GM12878 (cell line): Measurements from ENCODE around the gene CAMTA2. TPM values are rescaled to one million over a fixed set of nuclear protein-coding genes. Genes with fewer than 3 reads are reported as not detected.

ENCODE experiments used
- BCL11A ChIP-seq: IDR thresholded peaks from 2 replicates; pipeline ENCODE4 v1.6.1; 2011; ENCODE audit warnings: low read depth, low read length
- CEBPB ChIP-seq, 2 experiments: fragments of 150-350 bp in 1 of 2; IDR thresholded peaks; 2 replicates each; pipeline ENCODE4 v1.6.1; 2012 to 2014; ENCODE audit warnings: low read depth in 2 of 2, low read length in 2 of 2, borderline replicate concordance in 1 of 2, inconsistent platforms in 1 of 2
- CREM ChIP-seq: IDR thresholded peaks from 2 replicates; pipeline ENCODE4 v1.6.1; 2014; ENCODE audit warnings: antibody characterized with exemption, low read depth
- ESRRA ChIP-seq: IDR thresholded peaks from 2 replicates; pipeline ENCODE4 v1.6.1; 2012; ENCODE audit warnings: mild to moderate bottlenecking, low read length, improper control_type of control experiment
- GABPA ChIP-seq: IDR thresholded peaks from 2 replicates; pipeline ENCODE4 v1.6.1; 2014; ENCODE audit warnings: antibody characterized with exemption, low read depth, mild to moderate bottlenecking, inconsistent platforms
- HCFC1 ChIP-seq: fragments of 150-350 bp; IDR thresholded peaks from 2 replicates; pipeline ENCODE4 v1.6.1; 2014; ENCODE audit warnings: low read length
- JUNB ChIP-seq: IDR thresholded peaks from 2 replicates; pipeline ENCODE4 v1.6.1; 2016; ENCODE audit warnings: antibody characterized with exemption, mild to moderate bottlenecking
- RBBP5 ChIP-seq: fragments of 200-600 bp; sonication (generic); conservative IDR thresholded peaks from 2 replicates; pipeline ENCODE4 v1.6.1; 2016
- SMC3 ChIP-seq: IDR thresholded peaks from 2 replicates; pipeline ENCODE4 v1.6.1; 2011; ENCODE audit warnings: low read length, improper control_type of control experiment, borderline replicate concordance
- SREBF1 ChIP-seq: IDR thresholded peaks from 2 replicates; pipeline ENCODE4 v1.6.1; 2012; ENCODE audit warnings: mild to moderate bottlenecking, low read length
- TBL1XR1 ChIP-seq: IDR thresholded peaks from 2 replicates; pipeline ENCODE4 v1.6.1; 2012; ENCODE audit warnings: low read depth, low read length, improper control_type of control experiment
- TCF7 ChIP-seq: IDR thresholded peaks from 2 replicates; pipeline ENCODE4 v1.6.1; 2014; ENCODE audit warnings: antibody characterized with exemption, borderline replicate concordance
- ZNF622 ChIP-seq: fragments of 450-650 bp; IDR thresholded peaks from 2 replicates; pipeline ENCODE4 v1.6.1; 2017; ENCODE audit warnings: mild to moderate bottlenecking, inconsistent platforms
- polyA plus RNA-seq, 11 experiments: library from polyadenylated mRNA; depleted of rRNA in 4 of 11; unstranded in 6 of 11; stranded (reverse) in 5 of 11; fragments of >200 nt; fragmentation: Nextera tagmentation in 4 of 11; fragmentation: Illumina TruSeq in 1 of 11; extraction: Ambion mirVana in 4 of 11; extraction: Trizol in 1 of 11; gene quantifications; 1 replicate in 1 of 11; 2 replicates in 10 of 11; pipeline versions ENCODE4 v1.2.1 to v1.2.3, GENCODE V29; 2011 to 2016; ENCODE audit warnings: inconsistent platforms in 2 of 11, missing spikeins in 2 of 11, low read depth in 1 of 11
- total RNA-seq, 4 experiments: library from RNA; depleted of rRNA in 3 of 4; stranded (reverse); fragments of >200 nt in 3 of 4; fragmentation: Illumina TruSeq in 1 of 4; extraction: Trizol in 1 of 4; gene quantifications; 2 replicates each; pipeline versions ENCODE4 v1.2.1 to v1.2.3, GENCODE V29; 2013 to 2021
- TF ChIP-seq, protein P1 (sequence below), 3 experiments: IDR thresholded peaks in 2 of 3; conservative IDR thresholded peaks in 1 of 3; 2 replicates each; pipeline ENCODE4 v1.5.1; 2011; ENCODE audit warnings: low read depth in 3 of 3, low read length in 3 of 3, mild to moderate bottlenecking in 3 of 3, control low read depth in 2 of 3, moderate library complexity in 2 of 3, inconsistent platforms in 1 of 3, mixed read lengths in 1 of 3; ENCODE audit not compliant: control insufficient read depth in 2 of 3, insufficient read depth in 1 of 3; ENCODE audit errors: extremely low read depth in 1 of 3
- TF ChIP-seq, protein P2 (sequence below): fragments of 450-650 bp; IDR thresholded peaks from 2 replicates; pipeline ENCODE4 v1.6.1; 2017; ENCODE audit warnings: borderline replicate concordance
- TF ChIP-seq, protein P3 (sequence below): IDR thresholded peaks from 2 replicates; pipeline ENCODE4 v1.6.1; 2012; ENCODE audit warnings: low read depth, low read length, improper control_type of control experiment
- TF ChIP-seq, protein P4 (sequence below): IDR thresholded peaks from 2 replicates; pipeline ENCODE4 v1.6.1; 2012; ENCODE audit warnings: improper control_type of control experiment, low read depth, low read length; ENCODE audit not compliant: insufficient replicate concordance
- TF ChIP-seq, protein P5 (sequence below): fragments of 450-650 bp; IDR thresholded peaks from 2 replicates; pipeline ENCODE4 v1.6.1; 2018; ENCODE audit warnings: borderline replicate concordance, mild to moderate bottlenecking; ENCODE audit not compliant: partially characterized antibody

CAMTA2 gene
- total and polyA plus RNA-seq, 10 of the 15 experiments (the other 5 are each of a cell fraction or from before 2014, with no cell fraction given), result 0.42 to 29.3 (median 11.2) TPM

DNA sequence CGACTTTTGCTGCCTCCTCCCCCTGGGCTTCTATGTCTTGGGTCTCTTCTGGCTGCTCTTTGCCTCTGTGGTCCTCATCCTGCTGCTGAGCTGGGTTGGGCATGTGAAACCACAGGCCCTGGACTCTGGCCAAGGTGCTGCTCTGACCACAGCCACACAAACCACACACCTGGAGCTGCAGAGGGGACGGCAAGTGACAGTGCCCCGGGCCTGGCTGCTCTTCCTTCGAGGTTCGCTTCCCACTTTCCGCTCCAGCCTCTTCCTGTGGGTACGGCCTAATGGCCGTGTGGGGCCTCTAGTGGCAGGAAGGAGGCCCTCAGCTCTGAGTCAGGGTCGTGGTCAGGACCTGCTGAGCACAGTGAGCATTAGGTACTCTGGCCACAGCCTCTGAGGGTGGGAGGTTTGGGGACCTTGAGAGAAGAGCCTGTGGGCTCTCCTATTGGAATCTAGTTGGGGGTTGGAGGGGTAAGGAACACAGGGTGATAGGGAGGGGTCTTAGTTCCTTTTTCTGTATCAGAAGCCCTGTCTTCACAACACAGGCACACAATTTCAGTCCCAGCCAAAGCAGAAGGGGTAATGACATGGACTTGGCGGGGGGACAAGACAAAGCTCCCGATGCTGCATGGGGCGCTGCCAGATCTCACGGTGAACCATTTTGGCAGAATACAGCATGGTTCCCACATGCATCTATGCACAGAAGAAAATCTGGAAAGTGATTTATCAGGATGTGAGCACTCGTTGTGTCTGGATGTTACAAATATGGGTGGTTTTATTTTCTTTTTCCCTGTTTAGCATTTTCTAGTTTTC, 53.1 kb downstream of the CAMTA2 start (continued):
- TF ChIP-seq, protein P1, sequence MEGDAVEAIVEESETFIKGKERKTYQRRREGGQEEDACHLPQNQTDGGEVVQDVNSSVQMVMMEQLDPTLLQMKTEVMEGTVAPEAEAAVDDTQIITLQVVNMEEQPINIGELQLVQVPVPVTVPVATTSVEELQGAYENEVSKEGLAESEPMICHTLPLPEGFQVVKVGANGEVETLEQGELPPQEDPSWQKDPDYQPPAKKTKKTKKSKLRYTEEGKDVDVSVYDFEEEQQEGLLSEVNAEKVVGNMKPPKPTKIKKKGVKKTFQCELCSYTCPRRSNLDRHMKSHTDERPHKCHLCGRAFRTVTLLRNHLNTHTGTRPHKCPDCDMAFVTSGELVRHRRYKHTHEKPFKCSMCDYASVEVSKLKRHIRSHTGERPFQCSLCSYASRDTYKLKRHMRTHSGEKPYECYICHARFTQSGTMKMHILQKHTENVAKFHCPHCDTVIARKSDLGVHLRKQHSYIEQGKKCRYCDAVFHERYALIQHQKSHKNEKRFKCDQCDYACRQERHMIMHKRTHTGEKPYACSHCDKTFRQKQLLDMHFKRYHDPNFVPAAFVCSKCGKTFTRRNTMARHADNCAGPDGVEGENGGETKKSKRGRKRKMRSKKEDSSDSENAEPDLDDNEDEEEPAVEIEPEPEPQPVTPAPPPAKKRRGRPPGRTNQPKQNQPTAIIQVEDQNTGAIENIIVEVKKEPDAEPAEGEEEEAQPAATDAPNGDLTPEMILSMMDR (IDR thresholded peaks at IDR 0.05 in 2 of 3, conservative IDR thresholded peaks at IDR 0.05 in 1 of 3; ENCODE audit: control insufficient read depth in 2 of 3, extremely low read depth in 1 of 3, insufficient read depth in 1 of 3, low read depth in 3 of 3, low read length in 3 of 3), result peak; percentile 15 to 33 (median 27); a peak in 1 of 6 replicates
- TF ChIP-seq BCL11A, result no peak
- no peak for TF ChIP-seq ZNF622
- TF ChIP-seq TBL1XR1, result no peak
- TF ChIP-seq JUNB, result no peak
- no peak for TF ChIP-seq ESRRA
- no peak for TF ChIP-seq HCFC1
- TF ChIP-seq TCF7, result no peak
- TF ChIP-seq, protein P2, sequence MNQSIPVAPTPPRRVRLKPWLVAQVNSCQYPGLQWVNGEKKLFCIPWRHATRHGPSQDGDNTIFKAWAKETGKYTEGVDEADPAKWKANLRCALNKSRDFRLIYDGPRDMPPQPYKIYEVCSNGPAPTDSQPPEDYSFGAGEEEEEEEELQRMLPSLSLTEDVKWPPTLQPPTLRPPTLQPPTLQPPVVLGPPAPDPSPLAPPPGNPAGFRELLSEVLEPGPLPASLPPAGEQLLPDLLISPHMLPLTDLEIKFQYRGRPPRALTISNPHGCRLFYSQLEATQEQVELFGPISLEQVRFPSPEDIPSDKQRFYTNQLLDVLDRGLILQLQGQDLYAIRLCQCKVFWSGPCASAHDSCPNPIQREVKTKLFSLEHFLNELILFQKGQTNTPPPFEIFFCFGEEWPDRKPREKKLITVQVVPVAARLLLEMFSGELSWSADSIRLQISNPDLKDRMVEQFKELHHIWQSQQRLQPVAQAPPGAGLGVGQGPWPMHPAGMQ, result no peak
- TF ChIP-seq SREBF1, result no peak
- TF ChIP-seq RBBP5, result no peak
- TF ChIP-seq, protein P3, sequence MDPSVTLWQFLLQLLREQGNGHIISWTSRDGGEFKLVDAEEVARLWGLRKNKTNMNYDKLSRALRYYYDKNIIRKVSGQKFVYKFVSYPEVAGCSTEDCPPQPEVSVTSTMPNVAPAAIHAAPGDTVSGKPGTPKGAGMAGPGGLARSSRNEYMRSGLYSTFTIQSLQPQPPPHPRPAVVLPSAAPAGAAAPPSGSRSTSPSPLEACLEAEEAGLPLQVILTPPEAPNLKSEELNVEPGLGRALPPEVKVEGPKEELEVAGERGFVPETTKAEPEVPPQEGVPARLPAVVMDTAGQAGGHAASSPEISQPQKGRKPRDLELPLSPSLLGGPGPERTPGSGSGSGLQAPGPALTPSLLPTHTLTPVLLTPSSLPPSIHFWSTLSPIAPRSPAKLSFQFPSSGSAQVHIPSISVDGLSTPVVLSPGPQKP, result no peak
- no peak for TF ChIP-seq GABPA
- TF ChIP-seq, protein P4, sequence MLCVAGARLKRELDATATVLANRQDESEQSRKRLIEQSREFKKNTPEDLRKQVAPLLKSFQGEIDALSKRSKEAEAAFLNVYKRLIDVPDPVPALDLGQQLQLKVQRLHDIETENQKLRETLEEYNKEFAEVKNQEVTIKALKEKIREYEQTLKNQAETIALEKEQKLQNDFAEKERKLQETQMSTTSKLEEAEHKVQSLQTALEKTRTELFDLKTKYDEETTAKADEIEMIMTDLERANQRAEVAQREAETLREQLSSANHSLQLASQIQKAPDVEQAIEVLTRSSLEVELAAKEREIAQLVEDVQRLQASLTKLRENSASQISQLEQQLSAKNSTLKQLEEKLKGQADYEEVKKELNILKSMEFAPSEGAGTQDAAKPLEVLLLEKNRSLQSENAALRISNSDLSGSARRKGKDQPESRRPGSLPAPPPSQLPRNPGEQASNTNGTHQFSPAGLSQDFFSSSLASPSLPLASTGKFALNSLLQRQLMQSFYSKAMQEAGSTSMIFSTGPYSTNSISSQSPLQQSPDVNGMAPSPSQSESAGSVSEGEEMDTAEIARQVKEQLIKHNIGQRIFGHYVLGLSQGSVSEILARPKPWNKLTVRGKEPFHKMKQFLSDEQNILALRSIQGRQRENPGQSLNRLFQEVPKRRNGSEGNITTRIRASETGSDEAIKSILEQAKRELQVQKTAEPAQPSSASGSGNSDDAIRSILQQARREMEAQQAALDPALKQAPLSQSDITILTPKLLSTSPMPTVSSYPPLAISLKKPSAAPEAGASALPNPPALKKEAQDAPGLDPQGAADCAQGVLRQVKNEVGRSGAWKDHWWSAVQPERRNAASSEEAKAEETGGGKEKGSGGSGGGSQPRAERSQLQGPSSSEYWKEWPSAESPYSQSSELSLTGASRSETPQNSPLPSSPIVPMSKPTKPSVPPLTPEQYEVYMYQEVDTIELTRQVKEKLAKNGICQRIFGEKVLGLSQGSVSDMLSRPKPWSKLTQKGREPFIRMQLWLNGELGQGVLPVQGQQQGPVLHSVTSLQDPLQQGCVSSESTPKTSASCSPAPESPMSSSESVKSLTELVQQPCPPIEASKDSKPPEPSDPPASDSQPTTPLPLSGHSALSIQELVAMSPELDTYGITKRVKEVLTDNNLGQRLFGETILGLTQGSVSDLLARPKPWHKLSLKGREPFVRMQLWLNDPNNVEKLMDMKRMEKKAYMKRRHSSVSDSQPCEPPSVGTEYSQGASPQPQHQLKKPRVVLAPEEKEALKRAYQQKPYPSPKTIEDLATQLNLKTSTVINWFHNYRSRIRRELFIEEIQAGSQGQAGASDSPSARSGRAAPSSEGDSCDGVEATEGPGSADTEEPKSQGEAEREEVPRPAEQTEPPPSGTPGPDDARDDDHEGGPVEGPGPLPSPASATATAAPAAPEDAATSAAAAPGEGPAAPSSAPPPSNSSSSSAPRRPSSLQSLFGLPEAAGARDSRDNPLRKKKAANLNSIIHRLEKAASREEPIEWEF, result no peak
- TF ChIP-seq, protein P5, sequence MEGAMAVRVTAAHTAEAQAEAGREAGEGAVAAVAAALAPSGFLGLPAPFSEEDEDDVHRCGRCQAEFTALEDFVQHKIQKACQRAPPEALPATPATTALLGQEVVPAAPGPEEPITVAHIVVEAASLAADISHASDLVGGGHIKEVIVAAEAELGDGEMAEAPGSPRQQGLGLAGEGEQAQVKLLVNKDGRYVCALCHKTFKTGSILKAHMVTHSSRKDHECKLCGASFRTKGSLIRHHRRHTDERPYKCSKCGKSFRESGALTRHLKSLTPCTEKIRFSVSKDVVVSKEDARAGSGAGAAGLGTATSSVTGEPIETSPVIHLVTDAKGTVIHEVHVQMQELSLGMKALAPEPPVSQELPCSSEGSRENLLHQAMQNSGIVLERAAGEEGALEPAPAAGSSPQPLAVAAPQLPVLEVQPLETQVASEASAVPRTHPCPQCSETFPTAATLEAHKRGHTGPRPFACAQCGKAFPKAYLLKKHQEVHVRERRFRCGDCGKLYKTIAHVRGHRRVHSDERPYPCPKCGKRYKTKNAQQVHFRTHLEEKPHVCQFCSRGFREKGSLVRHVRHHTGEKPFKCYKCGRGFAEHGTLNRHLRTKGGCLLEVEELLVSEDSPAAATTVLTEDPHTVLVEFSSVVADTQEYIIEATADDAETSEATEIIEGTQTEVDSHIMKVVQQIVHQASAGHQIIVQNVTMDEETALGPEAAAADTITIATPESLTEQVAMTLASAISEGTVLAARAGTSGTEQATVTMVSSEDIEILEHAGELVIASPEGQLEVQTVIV, result no peak
- no peak for TF ChIP-seq CREM
- TF ChIP-seq CEBPB (IDR thresholded peaks at IDR 0.05; ENCODE audit: borderline replicate concordance in 1 of 2, low read depth in 2 of 2, low read length in 2 of 2), result no peak
- no peak for TF ChIP-seq SMC3
